CD4-positive, alpha-beta T cell treated with Interleukin-17A for 4 hours (primary cell): ENCODE measurements around the gene LACRT.

Experiments used
- DNase-seq: peaks from one replicate; pipeline ENCODE4 v3.0.0-alpha.2; 2020; ENCODE audit warnings: mixed read lengths

Gene LACRT

DNA sequence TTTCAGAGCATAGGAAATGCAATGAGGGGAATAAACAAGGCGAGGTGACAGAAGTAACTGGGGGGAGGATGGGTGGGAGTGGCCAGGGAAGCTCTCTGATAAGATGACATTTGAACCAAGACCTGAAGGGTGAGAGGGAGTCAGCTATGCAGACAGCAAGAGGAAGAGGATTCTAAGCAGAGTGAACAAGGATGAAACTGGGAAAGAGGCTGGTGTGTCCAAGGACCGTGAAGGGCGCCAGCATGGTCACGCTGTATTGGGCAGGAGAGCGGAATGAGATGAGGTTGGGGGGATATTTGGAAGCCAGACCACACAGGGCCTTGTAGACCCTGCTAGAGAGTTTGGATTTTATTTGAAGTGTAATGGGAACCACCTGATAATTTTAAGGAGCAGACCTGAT lies 35.7 kb downstream of the LACRT start:
- DNase-seq, result no peak

DNA sequence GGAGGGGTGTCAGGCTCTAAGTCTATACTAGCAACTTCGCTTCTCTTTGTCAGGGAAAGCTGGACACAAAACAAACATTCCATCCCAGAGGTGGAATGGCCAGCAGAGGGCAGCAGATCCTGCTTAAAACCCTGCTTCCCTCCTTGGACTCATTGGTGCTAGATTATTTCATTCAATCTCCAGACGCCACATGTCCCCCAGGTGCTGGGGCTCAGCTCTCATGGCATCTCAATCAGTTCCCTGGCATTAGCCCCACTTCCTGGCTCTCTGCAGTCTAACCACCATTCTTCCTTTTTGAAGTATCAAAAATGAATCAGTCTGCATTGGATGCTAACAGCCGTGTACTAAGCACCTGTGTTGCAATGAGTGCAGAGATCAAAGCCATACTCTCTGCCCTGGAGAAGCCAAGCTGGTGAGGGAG lies 38.2 kb downstream of the LACRT start:
- peak; percentile 65 for DNase-seq

DNA sequence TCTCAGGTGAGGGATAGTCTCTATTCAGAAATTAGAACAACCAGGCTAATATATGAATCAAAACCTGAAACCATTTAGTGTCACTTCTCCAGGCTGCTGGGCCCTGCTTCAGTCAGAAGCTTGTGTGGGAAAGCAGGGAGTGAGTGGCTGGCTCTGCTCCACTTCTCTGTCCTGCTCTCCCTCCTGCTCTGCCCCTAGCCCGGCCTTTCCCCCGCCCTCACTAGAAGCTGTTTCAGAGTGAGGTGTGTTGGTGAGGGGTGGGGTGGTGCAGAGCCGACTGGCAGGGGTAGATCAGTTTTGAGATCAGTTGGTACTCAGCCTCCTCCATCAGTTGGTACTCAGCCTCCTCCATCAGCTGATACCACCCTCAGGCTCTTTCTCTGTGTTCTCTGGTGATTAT lies 39.2 kb downstream of the LACRT start:
- DNase-seq, result no peak

DNA sequence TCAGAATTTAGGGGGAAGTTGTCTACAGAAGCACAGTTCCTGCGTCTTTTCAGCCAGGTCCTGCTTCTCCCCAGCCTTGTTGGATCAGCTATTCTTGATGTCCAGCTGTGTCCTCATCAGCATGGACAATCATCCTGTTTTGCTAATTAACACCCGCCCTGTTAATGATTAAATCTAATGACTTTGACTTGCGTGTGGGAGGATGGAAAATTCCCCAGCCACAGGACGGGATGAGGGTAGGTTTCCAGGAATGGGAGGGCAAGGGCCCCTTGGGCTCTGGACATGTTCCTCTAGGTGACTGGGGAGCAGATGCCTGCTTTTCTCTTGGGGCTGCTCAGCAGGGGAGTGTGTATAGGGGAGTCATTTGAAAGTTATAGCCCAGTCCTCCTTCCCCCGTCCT lies 41.0 kb downstream of the LACRT start:
- DNase-seq, result no peak

DNA sequence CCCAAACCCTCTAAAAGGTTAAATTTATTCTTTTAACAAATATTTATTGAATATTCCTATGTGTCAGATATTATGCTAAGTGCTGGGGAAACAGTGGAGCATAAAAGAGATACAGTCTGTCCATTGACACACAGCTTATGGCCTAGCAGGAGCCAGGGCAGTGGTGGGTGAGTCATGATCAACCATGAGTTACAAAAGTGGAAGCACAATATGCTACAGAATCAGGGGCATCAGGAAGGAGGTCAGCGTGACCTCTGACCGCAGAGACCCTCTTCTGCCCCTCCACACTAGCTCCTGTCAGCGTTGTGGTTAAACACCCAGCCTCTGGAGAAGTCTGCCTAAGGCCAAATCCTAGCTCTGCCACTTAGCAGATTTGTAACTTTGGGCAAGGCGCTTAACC lies 41.6 kb downstream of the LACRT start:
- DNase-seq, result no peak

DNA sequence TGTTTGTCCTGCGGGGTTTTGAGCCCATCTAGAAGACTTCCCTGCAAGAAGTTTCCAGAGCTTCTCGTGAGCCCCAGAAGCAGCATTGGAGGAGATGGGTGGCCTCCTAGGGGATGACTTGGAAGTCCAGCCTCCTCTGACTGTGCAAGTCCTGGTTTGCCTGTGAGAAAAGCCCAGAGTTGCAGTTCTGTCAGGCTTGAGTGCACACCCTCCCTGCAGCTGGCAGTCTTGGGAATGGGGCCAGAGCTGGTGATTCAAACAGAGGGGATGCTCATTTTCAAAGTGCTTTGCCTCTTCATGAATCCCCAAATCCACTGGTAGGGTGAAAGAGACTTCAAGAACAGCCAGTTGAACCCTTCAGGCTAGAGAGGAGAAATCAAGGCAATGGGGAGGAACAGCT lies 42.4 kb downstream of the LACRT start:
- DNase-seq, result no peak

DNA sequence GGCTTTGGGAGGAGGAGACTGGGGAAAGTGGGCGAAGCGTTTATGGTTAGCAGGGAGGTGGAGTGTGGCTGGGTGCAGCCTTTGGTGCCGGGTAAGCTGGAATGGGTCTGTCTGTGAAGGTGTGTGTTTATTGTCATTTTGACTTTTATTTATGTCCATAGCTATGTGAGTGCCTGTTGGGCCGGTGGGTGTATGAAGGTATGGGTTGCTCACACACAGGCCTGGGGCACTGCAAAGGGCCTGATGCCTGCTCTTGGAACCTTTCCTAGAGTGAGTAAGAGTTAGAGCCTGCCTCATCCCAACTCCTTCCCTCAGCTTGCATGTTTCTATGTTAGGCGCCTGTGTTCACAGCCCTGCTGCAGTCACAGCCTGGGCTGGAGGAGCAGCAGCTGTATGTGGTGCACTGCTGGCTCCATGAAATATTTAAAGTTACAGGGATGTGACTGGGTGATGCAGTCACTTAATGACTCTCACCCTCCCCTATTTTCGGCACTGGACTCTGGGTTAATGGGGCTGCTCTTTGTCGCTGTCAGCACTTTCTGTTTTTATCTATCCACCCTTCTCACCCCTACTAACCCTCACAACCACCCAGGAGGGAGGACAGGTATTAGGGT lies 43.6 kb downstream of the LACRT start:
- DNase-seq, result no peak

DNA sequence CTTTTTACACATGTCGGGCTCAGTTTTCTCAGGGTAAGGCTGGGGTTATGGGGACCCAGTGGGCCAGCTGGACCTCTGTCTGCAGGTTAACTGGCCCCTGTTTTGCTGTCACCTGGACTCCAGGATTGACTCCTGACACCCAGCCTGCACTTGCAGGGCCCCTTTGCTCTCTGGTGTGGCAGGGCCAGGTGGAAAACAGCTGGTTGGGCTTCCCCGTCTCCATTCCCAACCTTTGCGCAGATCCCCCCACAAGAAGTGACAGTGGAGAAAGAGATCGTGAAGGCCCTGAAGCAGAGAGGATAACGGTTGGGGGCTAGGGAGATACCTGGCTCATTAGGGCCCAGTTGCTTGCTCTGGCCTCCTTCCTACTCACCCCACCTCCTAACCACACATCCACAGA lies 44.7 kb downstream of the LACRT start:
- DNase-seq, result no peak

DNA sequence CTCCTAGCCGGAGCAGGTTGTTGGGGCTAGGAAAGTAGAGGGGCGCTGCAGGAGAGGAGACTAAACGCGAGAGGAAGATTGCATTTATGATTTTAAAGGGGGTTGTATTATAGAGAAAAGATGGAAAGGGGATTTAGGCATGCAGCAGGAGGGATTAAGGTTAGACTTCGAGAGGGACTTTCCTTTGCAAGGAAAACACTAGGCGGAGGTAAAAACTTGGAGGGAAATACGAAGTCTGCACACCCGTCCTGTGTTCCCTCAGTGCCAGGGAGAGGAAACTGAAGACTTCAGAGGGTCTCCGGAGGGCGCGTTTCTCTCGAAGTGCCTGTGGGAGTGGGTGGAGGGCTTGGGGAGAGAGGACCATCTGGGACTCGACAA lies 45.8 kb downstream of the LACRT start:
- no peak for DNase-seq

DNA sequence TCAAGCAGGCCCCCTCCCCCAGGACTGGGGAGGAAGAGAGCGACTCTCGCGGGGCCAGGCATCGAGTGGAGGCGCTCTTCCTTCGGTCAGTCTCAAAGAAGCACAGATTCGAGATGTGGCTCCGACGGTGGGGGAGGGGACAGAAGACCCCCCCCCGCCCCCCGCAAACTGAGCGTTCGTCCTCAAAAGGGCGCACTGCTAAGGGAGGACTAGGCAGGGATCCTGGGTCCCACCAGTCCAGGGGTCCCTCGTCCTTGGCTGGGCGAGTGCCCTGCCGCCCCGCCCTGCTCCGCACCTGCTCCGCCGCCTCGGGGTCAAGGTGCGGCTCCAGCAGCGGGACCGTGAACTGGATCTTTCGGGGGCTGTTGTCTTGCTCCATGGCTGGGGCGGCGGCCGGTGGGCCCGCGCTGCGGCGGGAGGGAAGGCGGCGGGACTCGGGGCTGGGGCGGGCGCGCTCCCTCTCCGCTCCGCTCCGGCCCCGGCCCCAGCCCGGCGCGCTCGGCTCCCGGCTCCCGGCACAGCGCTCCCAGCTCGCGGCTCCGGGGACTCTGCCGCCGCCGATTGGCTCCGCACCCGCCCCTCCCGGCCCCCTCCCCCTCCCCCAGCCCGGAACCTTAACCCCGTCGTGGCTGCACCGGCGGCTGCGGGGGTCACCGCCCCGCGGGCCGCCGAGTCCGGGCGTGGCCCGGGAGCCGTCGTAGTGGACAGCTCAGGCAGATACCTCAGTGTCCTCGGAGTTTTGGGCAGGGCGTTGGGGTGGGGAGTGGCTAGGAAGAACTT lies 46.4 kb downstream of the LACRT start, which contains the start of gene PPP1R1A:
PPP1R1A (minus strand) TSS at position 550 of the 780 bp plus-strand sequence; CDS start at position 379, 171 bp downstream.
- peak; percentile 24 for DNase-seq

DNA sequence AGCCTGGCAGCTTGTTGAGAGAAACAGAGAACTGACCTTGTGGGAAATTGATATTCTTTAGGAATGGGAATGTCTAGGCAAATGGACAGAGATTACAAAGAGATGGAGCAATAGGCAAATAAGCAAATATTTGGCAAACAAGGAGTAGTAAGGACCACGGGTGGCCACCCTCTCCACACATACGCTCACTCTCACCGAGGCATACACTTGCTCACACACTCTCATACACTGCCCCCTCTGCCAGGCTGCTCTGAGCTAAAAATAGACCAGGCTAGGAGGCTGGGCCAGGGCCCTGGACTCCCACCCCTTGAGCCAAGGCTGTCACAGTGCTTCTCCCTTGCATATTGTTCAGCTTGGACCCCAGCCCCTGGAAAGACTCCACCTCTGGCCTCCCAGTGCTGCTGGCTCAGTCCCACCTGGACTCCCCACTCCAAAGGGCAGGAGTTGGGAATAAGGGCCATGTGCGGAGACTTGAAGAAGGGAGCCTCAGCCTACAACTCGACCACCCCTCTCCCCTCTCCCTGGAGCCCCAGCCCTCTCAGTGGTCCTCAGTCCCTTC lies 47.3 kb downstream of the LACRT start:
- no peak for DNase-seq

DNA sequence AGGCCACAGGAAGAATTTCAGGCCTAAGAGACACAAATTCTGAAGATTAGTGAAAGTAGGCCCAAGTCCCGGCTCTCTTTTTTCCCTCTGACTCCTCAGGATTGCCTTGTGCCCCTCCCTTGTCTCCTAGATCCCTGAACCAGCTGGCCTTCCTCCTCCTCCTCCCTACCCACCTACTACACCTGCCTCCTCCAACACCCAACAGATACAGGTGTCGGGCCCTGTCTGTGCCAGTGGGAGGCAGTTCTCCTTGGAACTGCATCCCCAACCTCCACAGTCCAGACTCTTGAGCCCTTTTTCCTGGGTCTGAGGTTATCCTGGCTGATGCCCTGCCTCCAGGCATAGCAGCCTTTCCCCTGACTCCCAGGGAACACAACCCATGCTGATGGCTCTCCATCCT lies 48.1 kb downstream of the LACRT start:
- no peak for DNase-seq

DNA sequence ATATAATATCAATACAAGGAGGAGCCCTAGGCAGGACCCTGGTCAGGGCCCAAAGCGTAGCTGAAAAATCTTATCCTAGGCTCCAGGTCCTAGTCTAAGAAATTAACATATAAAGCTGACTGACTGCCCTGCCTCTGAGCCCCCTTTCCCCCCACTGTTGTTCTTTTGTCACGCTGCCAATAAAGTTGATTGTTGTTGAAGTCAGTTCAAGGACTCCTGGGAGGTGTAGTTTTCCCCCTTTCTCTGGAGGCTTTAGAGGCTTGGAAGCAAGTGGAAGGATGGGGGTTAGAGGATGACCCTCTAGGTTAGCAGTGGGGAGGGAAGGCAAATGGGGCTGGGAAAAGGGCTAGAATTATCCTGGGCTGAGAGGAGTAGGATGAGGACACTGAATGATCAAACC lies 49.5 kb downstream of the LACRT start:
- DNase-seq, result no peak

DNA sequence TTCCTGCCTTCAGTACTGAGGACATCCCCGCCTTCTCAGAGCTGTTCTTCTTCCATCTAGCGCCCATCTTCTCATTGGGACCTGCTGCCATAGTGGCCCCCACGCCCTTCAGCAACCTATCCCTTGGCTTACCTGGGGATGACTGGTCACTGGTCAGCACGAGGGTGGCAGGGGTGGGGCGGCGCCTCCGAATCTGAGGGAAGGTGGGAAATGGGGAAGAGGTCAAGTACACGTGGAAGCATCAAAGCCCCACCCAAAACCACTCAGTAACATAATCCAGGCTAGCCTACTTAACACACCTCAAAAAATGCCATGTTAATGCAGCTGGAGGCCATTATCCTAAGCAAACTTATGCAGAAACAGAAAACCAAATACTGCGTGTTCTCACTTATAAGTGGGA lies 50.6 kb downstream of the LACRT start:
- DNase-seq, result no peak

DNA sequence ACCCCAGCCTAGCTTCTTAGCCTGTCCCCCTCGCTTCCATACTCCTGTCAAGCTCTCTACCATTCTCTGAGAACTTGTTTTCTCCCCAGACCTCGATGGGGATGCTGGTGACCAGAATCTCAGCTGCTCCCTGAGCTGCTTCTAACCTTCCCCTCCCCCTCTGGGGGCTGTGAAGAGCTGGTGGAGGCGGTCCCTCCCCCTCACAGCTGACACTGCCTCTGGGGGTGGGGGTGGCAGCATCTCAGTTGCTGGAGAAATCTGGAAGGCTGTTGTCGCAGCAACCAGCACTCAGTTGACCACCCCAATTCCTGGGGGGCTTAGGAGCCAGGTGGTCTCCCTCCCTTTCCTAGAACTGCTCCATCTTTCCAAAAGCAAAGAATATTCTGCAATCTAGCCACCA lies 51.0 kb downstream of the LACRT start:
- no peak for DNase-seq

DNA sequence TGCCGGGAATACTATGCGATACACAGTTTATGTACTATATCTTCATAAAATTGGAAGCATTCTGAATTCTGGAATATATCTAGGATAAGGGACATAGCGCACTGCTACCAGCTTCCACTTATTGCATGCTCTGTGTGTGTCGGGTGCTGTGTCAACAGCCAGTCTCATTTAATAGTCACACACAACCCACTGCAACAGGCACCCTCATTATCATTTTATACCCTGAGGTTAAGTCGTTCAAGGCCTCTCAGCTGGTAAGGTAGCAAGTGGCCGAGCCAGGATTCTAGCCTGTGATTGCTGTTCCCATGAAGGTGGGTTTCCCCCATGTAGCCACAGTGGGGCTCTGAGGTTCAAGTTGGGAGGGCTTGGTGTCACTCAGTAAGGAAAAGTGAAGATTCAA lies 53.3 kb downstream of the LACRT start:
- DNase-seq, result no peak
